DND-41 (cell line): ENCODE data around the gene MMP25.
A peak's percentile ranks its signal among the peaks of the same experiment; 100 is the strongest.

Experiments
- ATAC-seq: fragments of 200-7000 bp; cut with Tn5 transposase; 3 replicates; pipeline ENCODE4 v1.9.1; 2021; ENCODE audit warnings: low read depth; ENCODE audit not compliant: insufficient read depth
- DNase-seq: peaks from one replicate; pipeline ENCODE4 v3.0.0-alpha.2; 2020
- H2AFZ ChIP-seq: 2 replicates; pipeline ENCODE4 v1.6.0; 2012; ENCODE audit warnings: low read depth, low read length
- H3K27ac ChIP-seq: 2 replicates; pipeline ENCODE4 v1.5.1; 2012; ENCODE audit warnings: low read length, inconsistent platforms
- H3K27me3 ChIP-seq: fragments of 200-600 bp; sonication (generic); 2 replicates; pipeline ENCODE4 v1.6.0; 2012; ENCODE audit warnings: low read length, mild to moderate bottlenecking, inconsistent platforms; ENCODE audit not compliant: insufficient read depth, poor library complexity
- H3K36me3 ChIP-seq: 2 replicates; pipeline ENCODE4 v1.5.1; 2012; ENCODE audit warnings: low read length, inconsistent platforms; ENCODE audit not compliant: insufficient read depth
- H3K4me1 ChIP-seq: 2 replicates; pipeline ENCODE4 v1.5.1; 2012; ENCODE audit warnings: mild to moderate bottlenecking, low read length; ENCODE audit not compliant: insufficient read depth
- H3K4me2 ChIP-seq: 2 replicates; pipeline ENCODE4 v1.6.0; 2012; ENCODE audit warnings: mild to moderate bottlenecking, moderate library complexity, low read length, inconsistent platforms; ENCODE audit not compliant: insufficient read depth
- H3K4me3 ChIP-seq, 2 experiments: fragments of 200-600 bp in 1 of 2; shearing (Covaris generic) in 1 of 2; 2 replicates each; pipeline ENCODE4 v1.5.1; 2012 to 2016; ENCODE audit warnings: inconsistent platforms in 2 of 2, low read length in 2 of 2, mild to moderate bottlenecking in 2 of 2, low read depth in 1 of 2, moderate library complexity in 1 of 2
- H3K79me2 ChIP-seq: 2 replicates; pipeline ENCODE4 v1.6.0; 2012; ENCODE audit warnings: low read length, inconsistent platforms; ENCODE audit not compliant: insufficient read depth
- H3K9ac ChIP-seq: 2 replicates; pipeline ENCODE4 v1.6.0; 2012; ENCODE audit warnings: low read depth, mild to moderate bottlenecking, inconsistent platforms, low read length, moderate library complexity
- H3K9me3 ChIP-seq: 2 replicates; pipeline ENCODE4 v1.5.1; 2012; ENCODE audit warnings: low read length, moderate library complexity, mild to moderate bottlenecking, inconsistent platforms; ENCODE audit not compliant: insufficient read depth, severe bottlenecking
- H4K20me1 ChIP-seq: 2 replicates; pipeline ENCODE4 v1.6.0; 2012; ENCODE audit warnings: low read length; ENCODE audit not compliant: insufficient read depth
- CTCF ChIP-seq: IDR thresholded peaks from 2 replicates; pipeline ENCODE4 v1.5.1; 2012; ENCODE audit warnings: borderline replicate concordance, low read length, moderate library complexity, mild to moderate bottlenecking; ENCODE audit not compliant: poor library complexity, severe bottlenecking; ENCODE audit errors: extremely low read depth
- EZH2 ChIP-seq: IDR thresholded peaks from 3 replicates; pipeline ENCODE4 v1.6.1; 2012; ENCODE audit warnings: borderline replicate concordance, low read depth, mild to moderate bottlenecking, moderate library complexity, low read length, inconsistent platforms; ENCODE audit not compliant: severe bottlenecking

The MMP25 gene

GRCh38 chr16:3056336-3057180 lies 10.2 kb downstream of the MMP25 start:
- peaks cover 39% of the 10 kb centered on the region for H3K4me1 ChIP-seq
- no peak overlapping the region for H3K27ac ChIP-seq
- peak overlapping the region; percentile 83; the same call in 1 of the 2 replicates for H3K9ac ChIP-seq
- no peaks in the 10 kb centered on the region for H3K27me3 ChIP-seq
- peaks cover 37% of the 10 kb centered on the region for H3K36me3 ChIP-seq
- H3K4me3 ChIP-seq = no peak overlapping the region
- no peak for ATAC-seq
- H3K9me3 ChIP-seq = no peaks in the 10 kb centered on the region
- H3K4me2 ChIP-seq = no peak overlapping the region
- H2AFZ ChIP-seq = no peak overlapping the region
- peaks cover 15% of the 10 kb centered on the region; the same call in 1 of the 2 replicates for H4K20me1 ChIP-seq
- H3K79me2 ChIP-seq = peaks cover 23% of the 10 kb centered on the region
- no peak for TF ChIP-seq CTCF
- no peak for TF ChIP-seq EZH2
- DNase-seq = no peak

GRCh38 chr16:3057181-3058138 lies 11.1 kb downstream of the MMP25 start:
- Histone ChIP-seq H3K9me3 (no peaks in the 10 kb centered on the region), H3K9ac (peak overlapping the region; percentile 83; the same call in 1 of the 2 replicates), H3K4me2 (peak overlapping the region; percentile 83), H3K79me2 (peaks cover 23% of the 10 kb centered on the region), H2AFZ (no peak overlapping the region), H3K4me1 (peaks cover 39% of the 10 kb centered on the region), H4K20me1 (peaks cover 15% of the 10 kb centered on the region; the same call in 1 of the 2 replicates), H3K4me3 (peak overlapping the region in 1 of 2 experiments; percentile 74; a peak in 2 of 4 replicates), H3K27ac (no peak overlapping the region; the same call in 1 of the 2 replicates), H3K27me3 (no peaks in the 10 kb centered on the region), H3K36me3 (peaks cover 37% of the 10 kb centered on the region)
- no peak for DNase-seq
- ATAC-seq = no peak
- no peak for TF ChIP-seq CTCF
- TF ChIP-seq EZH2 = no peak

GRCh38 chr16:3058139-3059030 lies 12.0 kb downstream of the MMP25 start:
- peak overlapping the region; percentile 83 for H3K4me2 ChIP-seq
- peak overlapping the region; percentile 51 to 74 for H3K4me3 ChIP-seq
- peak overlapping the region; percentile 61; the same call in 1 of the 2 replicates for H2AFZ ChIP-seq

More at GRCh38 chr16:3058139-3059030, 12.0 kb downstream of the MMP25 start:
- Histone ChIP-seq H3K9ac (peak overlapping the region; percentile 83), H3K27me3 (no peaks in the 10 kb centered on the region), H3K79me2 (peaks cover 23% of the 10 kb centered on the region), H3K4me1 (peaks cover 32% of the 10 kb centered on the region), H4K20me1 (peaks cover 15% of the 10 kb centered on the region; the same call in 1 of the 2 replicates), H3K9me3 (no peaks in the 10 kb centered on the region), H3K36me3 (peaks cover 37% of the 10 kb centered on the region), H3K27ac (peak overlapping the region; percentile 81)
- DNase-seq (peak; percentile 55), ATAC-seq (peak; percentile 28)
- peak; percentile 31 for TF ChIP-seq CTCF
- TF ChIP-seq EZH2 = no peak
